Smooth muscle cell (in vitro differentiated cells): ENCODE results near the gene METTL6. TPM values are rescaled to one million over a fixed set of nuclear protein-coding genes. Genes with fewer than 3 reads are reported as not detected.
"Not testable (repeated sequence)": the region's sequence is repeated elsewhere in the genome, so short reads cannot be mapped to it uniquely, and the experiment has no call there.

ENCODE experiments used
- DNase-seq: peaks from one replicate; lab custom pipeline; 2025; ENCODE audit not compliant: unreplicated experiment; lab: John Stamatoyannopoulos, UW
- H2AFZ ChIP-seq: fragments of 200-600 bp; sonication (generic); 2 replicates; pipeline ENCODE4 v1.6.0; 2016; ENCODE audit warnings: antibody characterized with exemption, low read depth, mild to moderate bottlenecking
- H3F3A ChIP-seq: fragments of 200-600 bp; sonication (generic); 2 replicates; pipeline ENCODE4 v1.6.0; 2017; ENCODE audit warnings: antibody characterized with exemption, low read depth
- H3K27ac ChIP-seq: fragments of 200-600 bp; sonication (generic); 2 replicates; pipeline ENCODE4 v1.5.1; 2016; ENCODE audit warnings: low read depth, mild to moderate bottlenecking
- H3K27me3 ChIP-seq: fragments of 200-600 bp; sonication (generic); 2 replicates; pipeline ENCODE4 v1.6.1; 2016; ENCODE audit warnings: low read depth, mild to moderate bottlenecking
- H3K36me3 ChIP-seq: fragments of 200-600 bp; sonication (generic); 2 replicates; pipeline ENCODE4 v1.5.1; 2016; ENCODE audit warnings: low read depth
- H3K4me1 ChIP-seq: fragments of 200-600 bp; sonication (generic); 2 replicates; pipeline ENCODE4 v1.5.1; 2016; ENCODE audit warnings: low read depth
- H3K4me2 ChIP-seq: fragments of 200-600 bp; sonication (generic); 2 replicates; pipeline ENCODE4 v1.6.0; 2016; ENCODE audit warnings: mild to moderate bottlenecking
- H3K4me3 ChIP-seq: fragments of 200-600 bp; sonication (generic); 2 replicates; pipeline ENCODE4 v1.5.1; 2016; ENCODE audit warnings: mild to moderate bottlenecking
- H3K79me2 ChIP-seq: fragments of 200-600 bp; sonication (generic); 2 replicates; pipeline ENCODE4 v1.6.0; 2016; ENCODE audit warnings: low read depth, mild to moderate bottlenecking
- H3K9ac ChIP-seq: fragments of 200-600 bp; sonication (generic); 2 replicates; pipeline ENCODE4 v1.6.0; 2016; ENCODE audit warnings: low read depth
- H3K9me3 ChIP-seq: fragments of 200-600 bp; sonication (generic); replicated peaks from 2 replicates; pipeline ENCODE4 v1.5.1; 2016; ENCODE audit warnings: low read depth
- H4K20me1 ChIP-seq: fragments of 200-600 bp; sonication (generic); 2 replicates; pipeline ENCODE4 v1.6.0; 2016; ENCODE audit warnings: low read depth
- CTCF ChIP-seq: fragments of 200-600 bp; sonication (generic); IDR thresholded peaks from 2 replicates; pipeline ENCODE4 v1.5.1; 2017; ENCODE audit warnings: borderline replicate concordance, mild to moderate bottlenecking, antibody characterized with exemption; ENCODE audit not compliant: insufficient read depth, poor library complexity, severe bottlenecking
- WGBS: methylation state at CpG from one replicate; pipeline ENCODE4 v1.1.7; 2016; ENCODE audit warnings: low lambda C conversion rate; 5-methylcytosine and 5-hydroxymethylcytosine counted together
- polyA plus RNA-seq: library from polyadenylated mRNA; unstranded; fragments of >200 nt; fragmentation: Nextera tagmentation; extraction: Ambion mirVana; gene quantifications from 2 replicates; pipeline ENCODE4 v1.2.1, GENCODE V29; 2016
- total RNA-seq: library from RNA; depleted of rRNA; stranded (reverse); fragments of >200 nt; gene quantifications from 2 replicates; pipeline ENCODE4 v1.2.3, GENCODE V29; 2014

Gene METTL6
- total and polyA plus RNA-seq, 2 experiments from 2014 or later = 16.0 to 37.3 TPM

GRCh38 chr3:15385901-15386653 is 41.3 kb downstream of the METTL6 start:
- Histone ChIP-seq H3K9me3 (no peaks in the 10 kb centered on the region), H3K4me2 (no peak overlapping the region), H3K36me3 (no peaks in the 10 kb centered on the region), H3K27ac (no peak overlapping the region), H3K9ac (no peak overlapping the region), H2AFZ (no peak overlapping the region), H3K4me3 (no peak overlapping the region), H3K4me1 (no peaks in the 10 kb centered on the region), H3F3A (no peaks in the 10 kb centered on the region), H3K27me3 (no peaks in the 10 kb centered on the region), H3K79me2 (no peaks in the 10 kb centered on the region), H4K20me1 (no peaks in the 10 kb centered on the region)
- no peak for TF ChIP-seq CTCF
- 96% methylated on average over 1 of the region's 1 CpG for WGBS
- no peak for DNase-seq

GRCh38 chr3:15385238-15385695 is 42.1 kb downstream of the METTL6 start:
- H3K79me2 ChIP-seq = not testable (repeated sequence)

GRCh38 chr3:15384510-15385237 is 42.7 kb downstream of the METTL6 start:
- no peaks in the 10 kb centered on the region for H3F3A ChIP-seq
- H3K79me2 ChIP-seq = no peaks in the 10 kb centered on the region
- no peaks in the 10 kb centered on the region for H3K36me3 ChIP-seq
- DNase-seq = no peak
- no peak overlapping the region for H3K9ac ChIP-seq
- no peak overlapping the region for H3K27ac ChIP-seq
- no peaks in the 10 kb centered on the region for H4K20me1 ChIP-seq
- no peak overlapping the region for H3K4me2 ChIP-seq
- H3K27me3 ChIP-seq = no peaks in the 10 kb centered on the region
- H3K4me1 ChIP-seq = no peaks in the 10 kb centered on the region
- H2AFZ ChIP-seq = no peak overlapping the region
- H3K4me3 ChIP-seq = no peak overlapping the region
- 93% methylated on average over 4 of the region's 4 CpGs for WGBS
- TF ChIP-seq CTCF = no peak
- H3K9me3 ChIP-seq = no peaks in the 10 kb centered on the region

More at GRCh38 chr3:15385238-15385695, 42.1 kb downstream of the METTL6 start:
- not testable (repeated sequence) for H3K9me3 ChIP-seq, H3K27ac ChIP-seq, H4K20me1 ChIP-seq, H3K4me3 ChIP-seq, H3F3A ChIP-seq, H2AFZ ChIP-seq, H3K27me3 ChIP-seq, H3K4me2 ChIP-seq, DNase-seq, H3K9ac ChIP-seq, H3K36me3 ChIP-seq, H3K4me1 ChIP-seq
- 84% methylated on average over 10 of the region's 10 CpGs for WGBS

- H3K9me3 ChIP-seq = no peaks in the 10 kb centered on the region
- 81% methylated on average over 3 of the region's 3 CpGs for WGBS
- H3K27me3 ChIP-seq = no peaks in the 10 kb centered on the region
- H3K4me1 ChIP-seq = no peaks in the 10 kb centered on the region
- H3K4me2 ChIP-seq = no peak overlapping the region
- no peak overlapping the region for H2AFZ ChIP-seq
- H3K4me3 ChIP-seq = no peak overlapping the region
- no peak overlapping the region for H3K27ac ChIP-seq
- DNase-seq = no peak
- no peaks in the 10 kb centered on the region for H3F3A ChIP-seq
- no peaks in the 10 kb centered on the region for H3K79me2 ChIP-seq
- TF ChIP-seq CTCF = no peak
- no peaks in the 10 kb centered on the region for H3K36me3 ChIP-seq
- no peaks in the 10 kb centered on the region for H4K20me1 ChIP-seq
- no peak overlapping the region for H3K9ac ChIP-seq
Measured at GRCh38 chr3:15382405-15382923, 44.9 kb downstream of the METTL6 start.
